WTC11 (cell line): ENCODE results near the gene F2RL3. TPM values are rescaled to one million over a fixed set of nuclear protein-coding genes. Genes with fewer than 3 reads are reported as not detected.

Source experiments
- ATAC-seq: fragments of 200-7000 bp; cut with Tn5 transposase; 2 replicates; pipeline ENCODE4 v1.10.0; 2021; ENCODE audit warnings: mild to moderate bottlenecking, moderate library complexity
- CTCF ChIA-PET: fragments of 300-600 bp; sonication (Branson Sonifier 250); formaldehyde crosslinking; loops from one replicate; lab custom pipeline; 2021; ENCODE audit warnings: antibody characterized with exemption; lab: Charles Lee
- POLR2A ChIA-PET: fragments of 350-600 bp; sonication (Branson Sonifier 250); formaldehyde crosslinking; loops from one replicate; lab custom pipeline; 2021; ENCODE audit warnings: antibody characterized with exemption; lab: Charles Lee
- DNase-seq: peaks from one replicate; pipeline ENCODE4 v3.0.0; 2021; ENCODE audit warnings: low spot score
- H3K27ac Mint-ChIP-seq: 2 replicates; pipeline ENCODE4 v1.8.0; 2021; ENCODE audit warnings: mixed read lengths
- H3K27me3 Mint-ChIP-seq: 2 replicates; pipeline ENCODE4 v1.8.0; 2021; ENCODE audit warnings: low read depth, mild to moderate bottlenecking, moderate library complexity, mixed read lengths
- H3K36me3 Mint-ChIP-seq: 2 replicates; pipeline ENCODE4 v1.8.0; 2021; ENCODE audit warnings: mixed read lengths
- H3K4me1 Mint-ChIP-seq: 2 replicates; pipeline ENCODE4 v1.8.0; 2022; ENCODE audit warnings: mixed read lengths
- H3K4me3 Mint-ChIP-seq: 2 replicates; pipeline ENCODE4 v1.8.0; 2021; ENCODE audit warnings: mild to moderate bottlenecking, moderate library complexity, mixed read lengths
- H3K9me3 Mint-ChIP-seq: 2 replicates; pipeline ENCODE4 v1.8.0; 2021; ENCODE audit warnings: mixed read lengths
- AR ChIP-seq: fragments of 250-450 bp; sonication (Bioruptor Pico); IDR thresholded peaks from 2 replicates; pipeline ENCODE4 v1.9.0; 2021; ENCODE audit warnings: mild to moderate bottlenecking
- ATF1 ChIP-seq: sonication (generic); formaldehyde crosslinking; IDR thresholded peaks from 2 replicates; pipeline ENCODE4 v1.8.1; 2023; ENCODE audit warnings: mild to moderate bottlenecking, moderate library complexity, missing genetic modification reagents
- ATF6 ChIP-seq: sonication (generic); formaldehyde crosslinking; IDR thresholded peaks from 2 replicates; pipeline ENCODE4 v1.8.1; 2023; ENCODE audit warnings: mild to moderate bottlenecking, missing genetic modification reagents
- ELF4 ChIP-seq: sonication (generic); formaldehyde crosslinking; IDR thresholded peaks from 2 replicates; pipeline ENCODE4 v1.8.1; 2022; ENCODE audit warnings: low read depth, mild to moderate bottlenecking, moderate library complexity, missing genetic modification reagents
- FOXP1 ChIP-seq: sonication (generic); formaldehyde crosslinking; IDR thresholded peaks from 2 replicates; pipeline ENCODE4 v1.8.0; 2022; ENCODE audit warnings: missing genetic modification reagents, mild to moderate bottlenecking, moderate library complexity, borderline replicate concordance
- GABPB1 ChIP-seq: sonication (generic); formaldehyde crosslinking; IDR thresholded peaks from 2 replicates; pipeline ENCODE4 v1.8.1; 2023; ENCODE audit warnings: mild to moderate bottlenecking, missing genetic modification reagents
- GTF2I ChIP-seq: fragments of 250-450 bp; sonication (Bioruptor Pico); conservative IDR thresholded peaks from 2 replicates; pipeline ENCODE4 v1.4.0; 2021; ENCODE audit warnings: mild to moderate bottlenecking
- JUN ChIP-seq: sonication (generic); formaldehyde crosslinking; IDR thresholded peaks from 2 replicates; pipeline ENCODE4 v1.8.0; 2023; ENCODE audit warnings: mild to moderate bottlenecking, missing genetic modification reagents
- KAT7 ChIP-seq: sonication (generic); formaldehyde crosslinking; IDR thresholded peaks from 2 replicates; pipeline ENCODE4 v1.8.1; 2023; ENCODE audit warnings: missing genetic modification reagents, mild to moderate bottlenecking, borderline replicate concordance
- MYBL2 ChIP-seq: sonication (generic); formaldehyde crosslinking; IDR thresholded peaks from 2 replicates; pipeline ENCODE4 v1.8.1; 2023; ENCODE audit warnings: mild to moderate bottlenecking, moderate library complexity, missing genetic modification reagents
- NFE2L1 ChIP-seq: sonication (generic); formaldehyde crosslinking; IDR thresholded peaks from 2 replicates; pipeline ENCODE4 v1.8.1; 2023; ENCODE audit warnings: missing genetic modification reagents
- NR1H2 ChIP-seq: sonication (generic); formaldehyde crosslinking; IDR thresholded peaks from 2 replicates; pipeline ENCODE4 v1.9.0; 2021; ENCODE audit warnings: mild to moderate bottlenecking, moderate library complexity, missing genetic modification reagents
- ZNF219 ChIP-seq: sonication (generic); formaldehyde crosslinking; IDR thresholded peaks from 2 replicates; pipeline ENCODE4 v1.8.0; 2023; ENCODE audit warnings: missing genetic modification reagents, mild to moderate bottlenecking, borderline replicate concordance
- ZNF263 ChIP-seq: sonication (generic); formaldehyde crosslinking; IDR thresholded peaks from 2 replicates; pipeline ENCODE4 v1.8.1; 2022; ENCODE audit warnings: low read depth, mild to moderate bottlenecking, moderate library complexity, missing genetic modification reagents
- ZNF423 ChIP-seq: fragments of 250-450 bp; sonication (Bioruptor Pico); IDR thresholded peaks from 2 replicates; pipeline ENCODE4 v2.1.2; 2022; ENCODE audit warnings: mild to moderate bottlenecking, moderate library complexity
- total RNA-seq: library from RNA; stranded (reverse); gene quantifications from 3 replicates; pipeline ENCODE4 v1.2.3, GENCODE V29; 2021
- TF ChIP-seq, protein P1 (sequence below): fragments of 250-450 bp; sonication (Bioruptor Pico); IDR thresholded peaks from 2 replicates; pipeline ENCODE4 v1.9.0; 2021; ENCODE audit warnings: mild to moderate bottlenecking, borderline replicate concordance
- TF ChIP-seq, protein P2 (sequence below): sonication (generic); formaldehyde crosslinking; IDR thresholded peaks from 2 replicates; pipeline ENCODE4 v1.8.1; 2023; ENCODE audit warnings: mild to moderate bottlenecking, missing genetic modification reagents, borderline replicate concordance
- TF ChIP-seq, protein P3 (sequence below): sonication (generic); formaldehyde crosslinking; IDR thresholded peaks from 2 replicates; pipeline ENCODE4 v1.8.0; 2023; ENCODE audit warnings: missing genetic modification reagents, mild to moderate bottlenecking, borderline replicate concordance
- TF ChIP-seq, protein P4 (sequence below): sonication (generic); formaldehyde crosslinking; IDR thresholded peaks from 2 replicates; pipeline ENCODE4 v1.8.1; 2023; ENCODE audit warnings: mild to moderate bottlenecking, missing genetic modification reagents, moderate library complexity

F2RL3 gene
- total RNA-seq, 1 experiment from 2014 or later = 0.11 TPM

- Mint-ChIP-seq H3K27me3 (no peaks in the 10 kb centered on the region), H3K4me1 (no peaks in the 10 kb centered on the region), H3K27ac (no peak overlapping the region), H3K4me3 (no peak overlapping the region), H3K9me3 (no peaks in the 10 kb centered on the region), H3K36me3 (peaks cover 34% of the 10 kb centered on the region)
- DNase-seq (no peak), ATAC-seq (no peak)
- ChIA-PET POLR2A (no interaction called here), CTCF (no interaction called here)
- TF ChIP-seq ELF4 (CRISPR knock-in tag) (no peak), ZNF263 (no peak), GTF2I (CRISPR knock-in tag) (no peak), AR (CRISPR knock-in tag) (no peak), ZNF219 (no peak), FOXP1 (CRISPR knock-in tag) (no peak), KAT7 (CRISPR knock-in tag) (no peak), JUN (CRISPR knock-in tag) (no peak), ATF6 (CRISPR knock-in tag) (no peak), NFE2L1 (CRISPR knock-in tag) (no peak), ZNF423 (no peak), ATF1 (CRISPR knock-in tag) (no peak), MYBL2 (CRISPR knock-in tag) (no peak), NR1H2 (no peak), GABPB1 (CRISPR knock-in tag) (no peak)
- TF ChIP-seq, protein P1, sequence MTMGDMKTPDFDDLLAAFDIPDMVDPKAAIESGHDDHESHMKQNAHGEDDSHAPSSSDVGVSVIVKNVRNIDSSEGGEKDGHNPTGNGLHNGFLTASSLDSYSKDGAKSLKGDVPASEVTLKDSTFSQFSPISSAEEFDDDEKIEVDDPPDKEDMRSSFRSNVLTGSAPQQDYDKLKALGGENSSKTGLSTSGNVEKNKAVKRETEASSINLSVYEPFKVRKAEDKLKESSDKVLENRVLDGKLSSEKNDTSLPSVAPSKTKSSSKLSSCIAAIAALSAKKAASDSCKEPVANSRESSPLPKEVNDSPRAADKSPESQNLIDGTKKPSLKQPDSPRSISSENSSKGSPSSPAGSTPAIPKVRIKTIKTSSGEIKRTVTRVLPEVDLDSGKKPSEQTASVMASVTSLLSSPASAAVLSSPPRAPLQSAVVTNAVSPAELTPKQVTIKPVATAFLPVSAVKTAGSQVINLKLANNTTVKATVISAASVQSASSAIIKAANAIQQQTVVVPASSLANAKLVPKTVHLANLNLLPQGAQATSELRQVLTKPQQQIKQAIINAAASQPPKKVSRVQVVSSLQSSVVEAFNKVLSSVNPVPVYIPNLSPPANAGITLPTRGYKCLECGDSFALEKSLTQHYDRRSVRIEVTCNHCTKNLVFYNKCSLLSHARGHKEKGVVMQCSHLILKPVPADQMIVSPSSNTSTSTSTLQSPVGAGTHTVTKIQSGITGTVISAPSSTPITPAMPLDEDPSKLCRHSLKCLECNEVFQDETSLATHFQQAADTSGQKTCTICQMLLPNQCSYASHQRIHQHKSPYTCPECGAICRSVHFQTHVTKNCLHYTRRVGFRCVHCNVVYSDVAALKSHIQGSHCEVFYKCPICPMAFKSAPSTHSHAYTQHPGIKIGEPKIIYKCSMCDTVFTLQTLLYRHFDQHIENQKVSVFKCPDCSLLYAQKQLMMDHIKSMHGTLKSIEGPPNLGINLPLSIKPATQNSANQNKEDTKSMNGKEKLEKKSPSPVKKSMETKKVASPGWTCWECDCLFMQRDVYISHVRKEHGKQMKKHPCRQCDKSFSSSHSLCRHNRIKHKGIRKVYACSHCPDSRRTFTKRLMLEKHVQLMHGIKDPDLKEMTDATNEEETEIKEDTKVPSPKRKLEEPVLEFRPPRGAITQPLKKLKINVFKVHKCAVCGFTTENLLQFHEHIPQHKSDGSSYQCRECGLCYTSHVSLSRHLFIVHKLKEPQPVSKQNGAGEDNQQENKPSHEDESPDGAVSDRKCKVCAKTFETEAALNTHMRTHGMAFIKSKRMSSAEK (CRISPR knock-in tag) = no peak
- TF ChIP-seq, protein P2, sequence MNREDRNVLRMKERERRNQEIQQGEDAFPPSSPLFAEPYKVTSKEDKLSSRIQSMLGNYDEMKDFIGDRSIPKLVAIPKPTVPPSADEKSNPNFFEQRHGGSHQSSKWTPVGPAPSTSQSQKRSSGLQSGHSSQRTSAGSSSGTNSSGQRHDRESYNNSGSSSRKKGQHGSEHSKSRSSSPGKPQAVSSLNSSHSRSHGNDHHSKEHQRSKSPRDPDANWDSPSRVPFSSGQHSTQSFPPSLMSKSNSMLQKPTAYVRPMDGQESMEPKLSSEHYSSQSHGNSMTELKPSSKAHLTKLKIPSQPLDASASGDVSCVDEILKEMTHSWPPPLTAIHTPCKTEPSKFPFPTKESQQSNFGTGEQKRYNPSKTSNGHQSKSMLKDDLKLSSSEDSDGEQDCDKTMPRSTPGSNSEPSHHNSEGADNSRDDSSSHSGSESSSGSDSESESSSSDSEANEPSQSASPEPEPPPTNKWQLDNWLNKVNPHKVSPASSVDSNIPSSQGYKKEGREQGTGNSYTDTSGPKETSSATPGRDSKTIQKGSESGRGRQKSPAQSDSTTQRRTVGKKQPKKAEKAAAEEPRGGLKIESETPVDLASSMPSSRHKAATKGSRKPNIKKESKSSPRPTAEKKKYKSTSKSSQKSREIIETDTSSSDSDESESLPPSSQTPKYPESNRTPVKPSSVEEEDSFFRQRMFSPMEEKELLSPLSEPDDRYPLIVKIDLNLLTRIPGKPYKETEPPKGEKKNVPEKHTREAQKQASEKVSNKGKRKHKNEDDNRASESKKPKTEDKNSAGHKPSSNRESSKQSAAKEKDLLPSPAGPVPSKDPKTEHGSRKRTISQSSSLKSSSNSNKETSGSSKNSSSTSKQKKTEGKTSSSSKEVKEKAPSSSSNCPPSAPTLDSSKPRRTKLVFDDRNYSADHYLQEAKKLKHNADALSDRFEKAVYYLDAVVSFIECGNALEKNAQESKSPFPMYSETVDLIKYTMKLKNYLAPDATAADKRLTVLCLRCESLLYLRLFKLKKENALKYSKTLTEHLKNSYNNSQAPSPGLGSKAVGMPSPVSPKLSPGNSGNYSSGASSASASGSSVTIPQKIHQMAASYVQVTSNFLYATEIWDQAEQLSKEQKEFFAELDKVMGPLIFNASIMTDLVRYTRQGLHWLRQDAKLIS (CRISPR knock-in tag) = no peak
- TF ChIP-seq, protein P3, sequence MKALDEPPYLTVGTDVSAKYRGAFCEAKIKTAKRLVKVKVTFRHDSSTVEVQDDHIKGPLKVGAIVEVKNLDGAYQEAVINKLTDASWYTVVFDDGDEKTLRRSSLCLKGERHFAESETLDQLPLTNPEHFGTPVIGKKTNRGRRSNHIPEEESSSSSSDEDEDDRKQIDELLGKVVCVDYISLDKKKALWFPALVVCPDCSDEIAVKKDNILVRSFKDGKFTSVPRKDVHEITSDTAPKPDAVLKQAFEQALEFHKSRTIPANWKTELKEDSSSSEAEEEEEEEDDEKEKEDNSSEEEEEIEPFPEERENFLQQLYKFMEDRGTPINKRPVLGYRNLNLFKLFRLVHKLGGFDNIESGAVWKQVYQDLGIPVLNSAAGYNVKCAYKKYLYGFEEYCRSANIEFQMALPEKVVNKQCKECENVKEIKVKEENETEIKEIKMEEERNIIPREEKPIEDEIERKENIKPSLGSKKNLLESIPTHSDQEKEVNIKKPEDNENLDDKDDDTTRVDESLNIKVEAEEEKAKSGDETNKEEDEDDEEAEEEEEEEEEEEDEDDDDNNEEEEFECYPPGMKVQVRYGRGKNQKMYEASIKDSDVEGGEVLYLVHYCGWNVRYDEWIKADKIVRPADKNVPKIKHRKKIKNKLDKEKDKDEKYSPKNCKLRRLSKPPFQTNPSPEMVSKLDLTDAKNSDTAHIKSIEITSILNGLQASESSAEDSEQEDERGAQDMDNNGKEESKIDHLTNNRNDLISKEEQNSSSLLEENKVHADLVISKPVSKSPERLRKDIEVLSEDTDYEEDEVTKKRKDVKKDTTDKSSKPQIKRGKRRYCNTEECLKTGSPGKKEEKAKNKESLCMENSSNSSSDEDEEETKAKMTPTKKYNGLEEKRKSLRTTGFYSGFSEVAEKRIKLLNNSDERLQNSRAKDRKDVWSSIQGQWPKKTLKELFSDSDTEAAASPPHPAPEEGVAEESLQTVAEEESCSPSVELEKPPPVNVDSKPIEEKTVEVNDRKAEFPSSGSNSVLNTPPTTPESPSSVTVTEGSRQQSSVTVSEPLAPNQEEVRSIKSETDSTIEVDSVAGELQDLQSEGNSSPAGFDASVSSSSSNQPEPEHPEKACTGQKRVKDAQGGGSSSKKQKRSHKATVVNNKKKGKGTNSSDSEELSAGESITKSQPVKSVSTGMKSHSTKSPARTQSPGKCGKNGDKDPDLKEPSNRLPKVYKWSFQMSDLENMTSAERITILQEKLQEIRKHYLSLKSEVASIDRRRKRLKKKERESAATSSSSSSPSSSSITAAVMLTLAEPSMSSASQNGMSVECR (CRISPR knock-in tag) = no peak
- TF ChIP-seq, protein P4, sequence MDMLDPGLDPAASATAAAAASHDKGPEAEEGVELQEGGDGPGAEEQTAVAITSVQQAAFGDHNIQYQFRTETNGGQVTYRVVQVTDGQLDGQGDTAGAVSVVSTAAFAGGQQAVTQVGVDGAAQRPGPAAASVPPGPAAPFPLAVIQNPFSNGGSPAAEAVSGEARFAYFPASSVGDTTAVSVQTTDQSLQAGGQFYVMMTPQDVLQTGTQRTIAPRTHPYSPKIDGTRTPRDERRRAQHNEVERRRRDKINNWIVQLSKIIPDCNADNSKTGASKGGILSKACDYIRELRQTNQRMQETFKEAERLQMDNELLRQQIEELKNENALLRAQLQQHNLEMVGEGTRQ (CRISPR knock-in tag) = no peak
These were observed 25.9 kb upstream of the F2RL3 start for GRCh38 chr19:16862826-16863415.
